Right cardiac atrium (tissue), 5 donors: ENCODE results near the gene CUTC. TPM values are rescaled to one million over a fixed set of nuclear protein-coding genes. Genes with fewer than 3 reads are reported as not detected.

Experiments
- ATAC-seq, 2 donors: fragments of 200-7000 bp; cut with Tn5 transposase; one replicate each; pipeline versions ENCODE4 v1.8.0 to v1.9.1; 2020; ENCODE audit warnings: moderate library complexity in 2 of 2, mild to moderate bottlenecking in 1 of 2
- DNase-seq, 3 donors: peaks; one replicate each; pipeline ENCODE4 v3.0.0-alpha.2; 2020
- H3K27ac ChIP-seq: one replicate; pipeline ENCODE4 v1.5.1; 2013; ENCODE audit warnings: mild to moderate bottlenecking, low read length, control low read depth, moderate library complexity
- H3K27me3 ChIP-seq: one replicate; pipeline ENCODE4 v1.6.1; 2013; ENCODE audit not compliant: control insufficient read depth, insufficient read depth
- H3K4me1 ChIP-seq: one replicate; pipeline ENCODE4 v1.6.1; 2013; ENCODE audit warnings: low read length; ENCODE audit not compliant: control insufficient read depth, insufficient read depth
- H3K4me3 ChIP-seq: one replicate; pipeline ENCODE4 v1.5.1; 2013; ENCODE audit warnings: low read length, control low read depth
- H3K9me3 ChIP-seq: one replicate; pipeline ENCODE4 v1.6.1; 2013; ENCODE audit warnings: low read length; ENCODE audit not compliant: control insufficient read depth
- WGBS: extraction: QIAGEN DNeasy Blood & Tissue Kit; methylation state at CpG from one replicate; pipeline ENCODE4 v1.1.7; 2013; 5-methylcytosine and 5-hydroxymethylcytosine counted together
- intact Hi-C, 4 donors: fragments of 100-400 bp; cut with DNase I; formaldehyde crosslinking; loops; one replicate each; pipeline versions ENCODE4 v1.11.0 to v1.14.0; 2022 to 2023
- polyA plus RNA-seq: library from polyadenylated mRNA; stranded (reverse); fragments of 200-250 nt; gene quantifications from one replicate; pipeline ENCODE4 v1.2.3, GENCODE V29; 2013
- total RNA-seq, 4 donors: library from RNA; stranded (reverse); fragmentation: NEBNext Ultra II Directional; extraction: Animal tissue kit (Norgen Biotek cat#: 25700); gene quantifications; one replicate each; pipeline ENCODE4 v1.2.1, GENCODE V29; 2021
- donor health status: healthy with polysubstance abuse.
- donor health status: DM: no; HTN: yes; CAD: no.
- donor health status: DM: no; HTN: no; CAD: no.
- donor health status: DM: no; HTN: yes; CAD: no; lungs with severe emphysema.
- donor health status: DM: yes; HTN: yes; CAD: no.

CUTC gene
- total and polyA plus RNA-seq, 5 donors: 22.6 to 32.3 (median 29.2) TPM

- Histone ChIP-seq H3K27ac (no peak overlapping the region), H3K4me1 (no peaks in the 10 kb centered on the region), H3K27me3 (no peaks in the 10 kb centered on the region), H3K9me3 (no peaks in the 10 kb centered on the region), H3K4me3 (no peak overlapping the region)
- DNase-seq (no peak), ATAC-seq (no peak)
- WGBS: 73% methylated on average over 4 of the region's 4 CpGs
- intact Hi-C loops: no loop called here
These were observed 67.6 kb downstream of the CUTC start for GRCh38 chr10:99799613-99800012.

GRCh38 chr10:99804471-99804870 lies 72.4 kb downstream of the CUTC start:
- Histone ChIP-seq H3K4me1 (no peaks in the 10 kb centered on the region), H3K27ac (no peak overlapping the region), H3K27me3 (no peaks in the 10 kb centered on the region), H3K4me3 (no peak overlapping the region), H3K9me3 (no peaks in the 10 kb centered on the region)
- no peak for DNase-seq
- intact Hi-C loops: no loop called here
- no peak for ATAC-seq
- WGBS: 88% methylated on average over 3 of the region's 3 CpGs

GRCh38 chr10:99805190-99805589 lies 73.2 kb downstream of the CUTC start:
- ATAC-seq: no peak
- no peak overlapping the region for H3K4me3 ChIP-seq
- no peak for DNase-seq
- H3K27me3 ChIP-seq: no peaks in the 10 kb centered on the region
- WGBS: 87% methylated on average over 5 of the region's 5 CpGs
- H3K4me1 ChIP-seq: no peaks in the 10 kb centered on the region
- intact Hi-C loops: no loop called here
- H3K27ac ChIP-seq: no peak overlapping the region
- no peaks in the 10 kb centered on the region for H3K9me3 ChIP-seq

Other genes with a start within 250 kb of the CUTC start
- gene NKX2-3, start 199.3 kb upstream of the CUTC start, total RNA-seq: not detected
- not detected for gene NKX2-3, start 199.3 kb upstream of the CUTC start, polyA plus RNA-seq
- 10 to 100 TPM; 39.7 to 52.6 (median 49.8) TPM for gene SLC25A28, start 111.8 kb upstream of the CUTC start, total RNA-seq
- gene SLC25A28, start 111.8 kb upstream of the CUTC start, polyA plus RNA-seq: 56.5 TPM
- gene ENTPD7, start 72.7 kb upstream of the CUTC start, total RNA-seq: 1 to 10 TPM; 1.9 to 5.5 (median 3.3) TPM
- gene ENTPD7, start 72.7 kb upstream of the CUTC start, polyA plus RNA-seq: 0.70 TPM
- gene COX15, start 107 bp upstream of the CUTC start, total RNA-seq: 10 to 100 TPM; 23.6 to 26.4 (median 25.9) TPM
- gene COX15, start 107 bp upstream of the CUTC start, polyA plus RNA-seq: 16.5 TPM
- under 1 TPM; 0.17 to 0.89 (median 0.38) TPM for gene ABCC2, start 50.4 kb downstream of the CUTC start, total RNA-seq
- gene ABCC2, start 50.4 kb downstream of the CUTC start, polyA plus RNA-seq: 0.29 TPM